ENCODE data around the gene CFAP210.
"Not testable (repeated sequence)": the region's sequence is repeated elsewhere in the genome, so short reads cannot be mapped to it uniquely, and the experiment has no call there.

The CFAP210 gene

GRCh38 chr2:169713331-169713730 is 19.1 kb upstream of the CFAP210 start:
- no peak for DNase-seq (ENCODE audit: low read depth in 2 of 2)

- no peak for DNase-seq (ENCODE audit: low read depth in 2 of 2)
Observed at GRCh38 chr2:169712791-169713227, 18.6 kb upstream of the CFAP210 start.

DNA sequence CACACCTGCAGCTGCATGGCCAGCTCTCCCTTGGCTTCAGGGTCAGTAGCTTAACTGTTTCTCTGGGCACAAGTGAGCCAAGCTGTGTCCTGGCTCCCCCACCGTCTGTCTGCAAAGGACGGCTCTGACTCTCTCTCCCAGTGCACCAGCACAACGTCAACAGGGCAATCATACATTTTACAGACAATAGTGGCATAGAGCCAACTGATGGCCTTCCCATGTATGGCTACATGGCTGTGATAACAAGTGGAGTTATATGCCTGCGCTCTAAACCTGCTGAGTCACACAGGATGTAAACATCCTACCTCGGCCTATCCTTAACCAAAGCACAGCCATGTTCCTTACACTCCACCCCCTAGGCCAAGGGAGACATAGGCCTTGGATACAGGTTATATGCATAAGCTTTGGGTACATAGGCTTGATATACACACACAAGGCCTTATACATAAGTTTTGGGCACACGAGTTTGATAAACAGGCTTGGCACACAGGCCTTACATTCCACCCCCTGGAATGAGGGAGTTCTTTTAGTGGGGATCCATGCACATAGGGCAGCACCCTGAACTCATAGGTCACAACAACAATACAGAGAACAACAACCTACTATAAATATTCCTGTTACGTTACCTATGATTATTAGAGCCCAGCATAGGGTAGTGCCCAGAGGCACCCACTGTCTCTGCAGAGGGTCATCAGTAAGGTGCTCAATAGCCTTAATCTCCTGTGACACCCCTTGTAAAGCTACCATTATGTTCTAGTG is 17.7 kb upstream of the CFAP210 start:
- DNase-seq (ENCODE audit: low read depth in 2 of 2), result no peak

DNA sequence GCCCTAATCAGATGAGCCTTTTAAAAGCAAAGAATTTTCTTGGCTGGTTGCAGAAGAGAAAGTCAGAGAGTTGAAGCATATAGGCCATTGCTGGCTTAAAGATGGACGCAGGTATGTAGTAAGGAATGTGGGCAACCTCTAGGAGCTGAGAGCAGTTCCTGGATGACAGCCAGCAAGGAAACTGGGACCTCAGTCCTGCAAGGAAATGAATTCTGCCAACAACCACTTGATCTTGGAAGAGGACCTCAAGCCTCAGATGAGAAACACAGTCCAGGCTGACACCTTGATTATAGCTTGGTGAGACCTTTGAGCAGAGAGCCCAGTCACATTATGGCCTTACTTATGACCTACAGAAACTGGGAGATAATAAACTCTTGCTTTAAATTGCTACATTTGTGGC is 15.8 kb upstream of the CFAP210 start:
- no peak for DNase-seq (ENCODE audit: low read depth in 2 of 2)

DNA sequence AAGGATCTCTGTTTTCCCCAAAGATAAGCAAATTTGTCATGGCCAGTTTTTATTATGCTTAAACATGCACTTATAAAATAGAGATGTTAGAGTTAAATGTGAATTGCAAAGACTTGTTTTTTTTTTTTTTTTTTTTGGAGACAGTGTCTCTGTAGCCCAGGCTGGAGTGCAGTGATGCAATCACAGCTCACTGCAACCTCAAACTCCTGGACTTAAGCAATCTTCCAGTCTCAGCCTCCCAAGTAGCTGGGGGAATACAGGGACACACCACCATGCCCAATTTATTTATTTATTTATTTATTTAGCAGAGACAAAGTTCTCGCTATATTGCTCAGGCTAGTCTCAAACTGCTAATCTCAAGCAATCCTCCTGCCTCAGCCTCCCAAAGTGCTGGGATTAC is 15.1 kb upstream of the CFAP210 start:
- no peak for DNase-seq (ENCODE audit: low read depth in 2 of 2)

DNA sequence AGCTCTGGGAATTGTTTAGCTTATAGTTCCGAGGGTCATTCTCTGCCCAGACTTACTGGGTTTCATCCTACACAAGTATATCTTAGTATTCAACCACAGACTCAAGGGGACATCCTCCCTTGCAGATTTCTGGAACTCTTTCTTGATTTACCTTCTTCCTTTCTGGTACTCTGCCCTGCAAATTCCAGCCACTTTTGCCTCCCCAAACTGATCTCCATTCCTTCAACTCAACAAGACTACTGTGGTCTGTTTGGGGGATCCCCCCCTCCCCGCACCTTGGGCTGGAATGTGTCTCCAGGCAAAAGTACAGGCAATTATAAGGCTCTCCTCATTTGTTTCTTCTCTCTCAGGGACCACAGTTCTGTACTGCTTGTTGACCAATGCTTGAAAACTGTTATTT is 13.4 kb upstream of the CFAP210 start:
- DNase-seq (ENCODE audit: low read depth in 2 of 2), result no peak

- DNase-seq (ENCODE audit: low read depth in 2 of 2), result no peak
Observed at GRCh38 chr2:169705927-169706326, 11.7 kb upstream of the CFAP210 start.

- no peak for DNase-seq (ENCODE audit: low read depth in 2 of 2)
Observed at GRCh38 chr2:169704160-169704708, 10.0 kb upstream of the CFAP210 start.

DNA sequence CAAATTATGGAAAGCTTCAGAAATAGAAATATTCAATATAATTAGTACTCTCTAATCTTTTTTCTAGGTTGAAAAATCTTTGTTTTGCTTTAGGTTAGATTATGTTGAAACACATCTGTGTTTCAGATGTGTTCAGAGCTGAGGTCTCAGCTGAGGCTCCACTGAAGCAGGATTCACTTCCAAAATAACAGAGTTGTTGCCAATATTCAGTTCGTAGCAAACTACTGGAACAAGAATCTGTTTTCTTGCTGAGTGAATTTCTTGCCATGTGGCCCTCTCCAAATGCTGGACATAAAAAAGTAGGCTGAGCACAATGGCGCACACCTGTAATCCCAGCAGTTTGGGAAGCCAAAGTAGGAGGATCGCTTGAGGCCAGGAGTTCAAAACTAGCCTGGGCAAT is 8.8 kb upstream of the CFAP210 start:
- no peak for DNase-seq (ENCODE audit: low read depth in 2 of 2)

- not testable (repeated sequence) for DNase-seq (ENCODE audit: low read depth in 2 of 2)
Observed at GRCh38 chr2:169699173-169699572, 5.0 kb upstream of the CFAP210 start.

- no peak for DNase-seq (ENCODE audit: low read depth in 2 of 2)
Observed at GRCh38 chr2:169696381-169696780, 2.2 kb upstream of the CFAP210 start.

DNA sequence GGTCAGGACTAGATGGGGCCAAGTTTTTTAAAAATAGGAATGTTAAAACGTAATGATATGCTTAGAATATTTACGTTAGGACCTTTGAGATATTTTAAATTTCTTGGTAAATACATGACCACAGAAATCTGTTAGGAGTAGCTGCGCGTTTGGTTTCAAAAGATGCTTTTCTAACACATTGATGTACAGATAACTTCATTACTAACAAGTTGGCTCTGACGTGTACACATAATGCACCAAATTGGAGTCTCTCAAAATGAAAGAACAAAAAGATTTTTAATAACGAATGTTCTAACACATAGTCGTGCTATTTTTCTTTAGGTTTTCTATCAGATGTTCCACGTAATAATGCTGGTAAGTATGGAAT is 672 bp upstream of the CFAP210 start:
- no peak for DNase-seq (ENCODE audit: low read depth in 2 of 2)

GRCh38 chr2:169693360-169693759 is 845 bp downstream of the CFAP210 start:
- no peak for DNase-seq (ENCODE audit: low read depth in 2 of 2)

DNA sequence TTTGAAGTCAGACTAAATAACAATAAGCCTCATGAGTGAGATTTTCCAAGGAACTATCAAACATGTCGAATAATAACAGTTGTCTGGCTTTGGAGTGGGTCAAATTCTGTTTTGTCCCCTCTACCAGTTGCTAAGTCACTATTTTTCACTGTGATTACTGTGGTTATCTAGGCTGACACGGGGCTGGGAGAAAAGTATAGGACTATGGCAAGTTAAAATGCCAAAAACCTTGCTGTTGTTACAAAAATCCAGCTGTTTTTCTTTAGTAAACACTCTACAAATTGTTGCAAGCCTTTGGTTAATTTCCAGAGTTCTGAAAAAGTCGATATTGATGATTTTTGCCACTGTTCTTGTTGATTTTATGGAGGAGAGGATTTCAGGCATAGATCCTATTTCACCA is 1.5 kb downstream of the CFAP210 start:
- DNase-seq (ENCODE audit: low read depth in 2 of 2), result no peak

- DNase-seq (ENCODE audit: low read depth in 2 of 2), result no peak
Observed at GRCh38 chr2:169690958-169691357, 3.2 kb downstream of the CFAP210 start.

- not testable (repeated sequence) for DNase-seq (ENCODE audit: low read depth in 2 of 2)
Observed at GRCh38 chr2:169687943-169688342, 6.3 kb downstream of the CFAP210 start.

- not testable (repeated sequence) for DNase-seq (ENCODE audit: low read depth in 2 of 2)
Observed at GRCh38 chr2:169686825-169687224, 7.4 kb downstream of the CFAP210 start.

DNA sequence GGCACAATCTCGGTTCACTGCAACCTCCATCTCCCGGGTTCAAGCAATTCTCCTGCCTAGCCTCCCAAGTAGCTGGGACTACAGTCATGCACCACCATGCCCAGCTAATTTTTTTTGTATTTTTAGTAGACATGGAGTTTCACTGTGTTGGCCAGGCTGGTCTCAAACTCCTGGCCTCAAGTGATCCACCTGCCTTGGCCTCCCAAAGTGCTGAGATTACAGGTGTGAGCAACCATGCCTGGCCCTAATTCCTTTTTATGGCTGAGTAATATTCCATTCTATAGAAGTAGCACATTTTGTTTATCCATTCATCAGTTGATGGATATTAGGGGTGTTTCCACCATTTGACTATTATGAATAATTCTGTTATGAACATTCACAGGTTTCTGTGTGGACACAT is 9.5 kb downstream of the CFAP210 start:
- not testable (repeated sequence) for DNase-seq (ENCODE audit: low read depth in 2 of 2)

GRCh38 chr2:169684135-169684565 is 10.1 kb downstream of the CFAP210 start:
- DNase-seq (ENCODE audit: low read depth in 2 of 2), result no peak

GRCh38 chr2:169683425-169684134 is 10.6 kb downstream of the CFAP210 start:
- no peak for DNase-seq (ENCODE audit: low read depth in 2 of 2)

DNA sequence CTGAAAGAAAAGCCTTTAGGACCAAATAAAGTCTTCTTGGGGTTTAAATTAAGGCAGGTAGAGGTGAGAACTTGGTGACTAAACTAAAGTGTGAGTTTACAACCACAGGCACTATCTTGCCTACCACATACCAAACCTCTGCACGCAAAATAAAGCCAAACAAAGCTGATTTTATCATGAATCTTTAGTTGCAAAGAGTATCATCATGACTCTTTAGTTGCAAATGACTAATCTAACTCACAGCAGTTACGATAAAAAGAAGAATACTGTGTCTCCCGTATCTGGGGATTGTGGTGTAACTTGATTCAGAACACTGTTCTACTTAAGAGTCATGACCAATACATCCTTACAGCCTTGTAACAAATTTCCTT is 11.2 kb downstream of the CFAP210 start:
- no peak for DNase-seq (ENCODE audit: low read depth in 2 of 2)

- no peak for DNase-seq (ENCODE audit: low read depth in 2 of 2)
Observed at GRCh38 chr2:169676850-169677249, 17.4 kb downstream of the CFAP210 start.

DNA sequence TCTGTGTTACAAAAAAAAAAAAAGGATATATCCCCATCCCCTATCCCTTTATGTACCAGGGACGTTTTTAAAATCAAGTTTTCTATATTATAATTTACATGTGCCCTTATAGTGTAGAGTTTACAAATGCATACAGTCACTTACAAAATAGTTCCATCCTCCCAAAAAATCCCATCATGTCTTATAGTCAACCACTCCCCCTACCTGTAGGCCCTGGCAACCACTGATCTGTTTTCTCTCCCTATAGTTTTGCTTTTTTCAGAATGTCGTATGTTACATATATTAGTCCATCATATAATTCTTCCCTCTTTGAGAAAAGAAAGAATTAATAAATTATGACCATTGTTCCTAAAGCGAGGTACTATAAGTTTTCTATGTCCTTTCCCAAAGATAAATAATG is 17.8 kb downstream of the CFAP210 start:
- DNase-seq (ENCODE audit: low read depth in 2 of 2), result no peak
